ENCODE data around the gene SOBP. TPM values are rescaled to one million over a fixed set of nuclear protein-coding genes. Genes with fewer than 3 reads are reported as not detected.

Gene SOBP
- total and polyA plus RNA-seq, 2 donors (not counting 1 experiment from before 2014, with no cell fraction given), result 2.7 to 6.3 TPM

DNA sequence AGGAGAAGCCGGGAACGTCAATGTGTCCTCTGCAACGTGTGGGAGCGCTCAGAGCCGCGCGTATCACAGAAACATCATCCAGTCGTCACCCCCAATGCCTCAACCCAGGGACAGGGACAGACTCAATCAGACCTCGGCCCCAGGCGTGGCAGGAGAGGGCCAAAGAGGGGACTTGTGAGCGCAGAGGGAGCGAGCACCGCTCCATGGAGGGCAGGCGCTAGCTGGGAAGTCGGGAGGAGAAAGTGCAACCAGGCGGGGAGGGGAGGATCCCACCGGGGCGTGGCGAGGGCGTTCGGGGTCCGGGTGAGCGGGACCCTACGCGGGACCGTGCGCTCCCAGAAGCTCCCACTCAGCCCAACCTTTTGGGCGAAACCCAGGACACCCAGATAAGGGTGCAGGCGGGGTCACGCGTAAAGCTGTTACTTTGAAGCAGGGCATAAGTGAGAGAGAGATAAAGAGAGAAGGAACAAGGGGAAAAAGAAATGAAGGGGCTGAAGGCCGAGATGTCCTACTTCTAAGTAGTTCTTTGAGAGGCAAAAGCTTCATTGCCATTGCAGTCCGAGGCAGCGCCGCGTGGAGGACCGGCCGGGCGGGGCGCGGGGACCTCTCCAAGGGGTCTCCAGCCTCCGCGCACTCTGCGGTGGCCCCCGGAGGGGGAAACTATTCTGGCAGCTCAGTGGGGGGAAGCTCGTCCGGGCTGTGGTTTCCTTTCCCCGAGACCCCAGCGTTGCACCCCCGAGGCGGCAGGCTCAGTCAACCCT lies 862 bp upstream of the SOBP start:
- Histone ChIP-seq H2AFZ (ENCODE audit: low read length) (peak overlapping the region; percentile 96), H3K9ac (ENCODE audit: insufficient read depth, low read length) (peak overlapping the region; percentile 79), H3K27me3 (ENCODE audit: control insufficient read depth, insufficient read depth, low read length) (no peaks in the 10 kb centered on the region), H3K9me3 (ENCODE audit: control insufficient read depth, insufficient read depth, low read depth, low read length) (no peaks in the 10 kb centered on the region), H3K4me3 (replicated peaks in 1 of 4; ENCODE audit: control extremely low read depth in 1 of 4, insufficient read depth in 1 of 4, low read depth in 3 of 4, low read length in 4 of 4) (peak overlapping the region; percentile 62 to 84 (median 74)), H3K4me2 (ENCODE audit: extremely low read depth, insufficient read depth, low read length) (peak overlapping the region; percentile 95), H4K20me1 (ENCODE audit: control insufficient read depth, extremely low read depth, insufficient read depth, low read length) (no peaks in the 10 kb centered on the region), H3K79me2 (ENCODE audit: control insufficient read depth, insufficient read depth, low read length) (peaks cover 37% of the 10 kb centered on the region), H3K4me1 (ENCODE audit: control insufficient read depth, extremely low read depth, insufficient read depth, low read length) (peaks cover 9% of the 10 kb centered on the region), H3K36me3 (ENCODE audit: control insufficient read depth, insufficient read depth, low read length) (no peaks in the 10 kb centered on the region), H3K27ac (ENCODE audit: insufficient read depth, low read length) (peak overlapping the region; percentile 67)
- no peak for TF ChIP-seq EZH2 (IDR thresholded peaks at IDR 0.05; ENCODE audit: low read length, missing control alignments)
- TF ChIP-seq, protein P1, sequence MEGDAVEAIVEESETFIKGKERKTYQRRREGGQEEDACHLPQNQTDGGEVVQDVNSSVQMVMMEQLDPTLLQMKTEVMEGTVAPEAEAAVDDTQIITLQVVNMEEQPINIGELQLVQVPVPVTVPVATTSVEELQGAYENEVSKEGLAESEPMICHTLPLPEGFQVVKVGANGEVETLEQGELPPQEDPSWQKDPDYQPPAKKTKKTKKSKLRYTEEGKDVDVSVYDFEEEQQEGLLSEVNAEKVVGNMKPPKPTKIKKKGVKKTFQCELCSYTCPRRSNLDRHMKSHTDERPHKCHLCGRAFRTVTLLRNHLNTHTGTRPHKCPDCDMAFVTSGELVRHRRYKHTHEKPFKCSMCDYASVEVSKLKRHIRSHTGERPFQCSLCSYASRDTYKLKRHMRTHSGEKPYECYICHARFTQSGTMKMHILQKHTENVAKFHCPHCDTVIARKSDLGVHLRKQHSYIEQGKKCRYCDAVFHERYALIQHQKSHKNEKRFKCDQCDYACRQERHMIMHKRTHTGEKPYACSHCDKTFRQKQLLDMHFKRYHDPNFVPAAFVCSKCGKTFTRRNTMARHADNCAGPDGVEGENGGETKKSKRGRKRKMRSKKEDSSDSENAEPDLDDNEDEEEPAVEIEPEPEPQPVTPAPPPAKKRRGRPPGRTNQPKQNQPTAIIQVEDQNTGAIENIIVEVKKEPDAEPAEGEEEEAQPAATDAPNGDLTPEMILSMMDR (conservative IDR thresholded peaks at IDR 0.05 in 1 of 2, IDR thresholded peaks at IDR 0.05 in 1 of 2; ENCODE audit: low read depth in 1 of 2, low read length in 2 of 2), result no peak
- peak in 1 of 2 donors; percentile 37 for DNase-seq (ENCODE audit: low read depth in 2 of 2)

DNA sequence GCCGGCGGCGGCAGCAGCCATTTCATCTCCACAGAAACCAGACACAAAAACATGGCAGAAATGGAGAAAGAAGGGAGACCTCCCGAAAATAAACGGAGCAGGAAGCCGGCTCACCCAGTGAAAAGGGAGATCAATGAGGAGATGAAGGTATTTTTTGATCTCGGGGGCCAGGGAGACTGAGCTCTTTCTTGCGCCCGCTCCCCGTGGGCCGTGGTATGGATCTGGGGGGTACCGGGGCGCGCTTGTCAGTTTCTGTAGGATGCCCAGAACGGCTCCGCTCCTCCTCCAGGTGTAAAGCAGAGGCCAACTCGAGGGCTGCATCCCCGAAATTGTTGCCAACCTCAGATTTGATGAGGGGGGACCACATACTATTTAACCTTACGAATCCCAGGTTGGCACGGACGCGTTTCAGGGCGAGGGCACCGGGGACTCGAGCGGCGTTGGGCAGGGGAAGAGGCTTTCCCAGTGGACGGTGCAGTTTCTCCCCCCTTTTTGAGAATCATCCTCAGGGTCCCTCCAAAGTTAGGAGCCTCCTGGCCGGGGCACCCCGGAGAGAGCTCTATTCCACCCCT lies 735 bp downstream of the SOBP start:
- no peak for DNase-seq (ENCODE audit: low read depth in 2 of 2)
- Histone ChIP-seq H3K9ac (ENCODE audit: insufficient read depth, low read length) (peak overlapping the region; percentile 67), H3K27ac (ENCODE audit: insufficient read depth, low read length) (peak overlapping the region; percentile 84), H2AFZ (ENCODE audit: low read length) (peak overlapping the region; percentile 57), H3K4me3 (replicated peaks in 1 of 4; ENCODE audit: control extremely low read depth in 1 of 4, insufficient read depth in 1 of 4, low read depth in 3 of 4, low read length in 4 of 4) (peak overlapping the region; percentile 63 to 94 (median 86)), H3K4me1 (ENCODE audit: control insufficient read depth, extremely low read depth, insufficient read depth, low read length) (peaks cover 14% of the 10 kb centered on the region), H3K36me3 (ENCODE audit: control insufficient read depth, insufficient read depth, low read length) (no peaks in the 10 kb centered on the region), H3K9me3 (ENCODE audit: control insufficient read depth, insufficient read depth, low read depth, low read length) (no peaks in the 10 kb centered on the region), H4K20me1 (ENCODE audit: control insufficient read depth, extremely low read depth, insufficient read depth, low read length) (no peaks in the 10 kb centered on the region), H3K27me3 (ENCODE audit: control insufficient read depth, insufficient read depth, low read length) (no peaks in the 10 kb centered on the region), H3K79me2 (ENCODE audit: control insufficient read depth, insufficient read depth, low read length) (peaks cover 48% of the 10 kb centered on the region), H3K4me2 (ENCODE audit: extremely low read depth, insufficient read depth, low read length) (peak overlapping the region; percentile 46)
- no peak for TF ChIP-seq EZH2 (IDR thresholded peaks at IDR 0.05; ENCODE audit: low read length, missing control alignments)
- TF ChIP-seq, protein P1 (conservative IDR thresholded peaks at IDR 0.05 in 1 of 2, IDR thresholded peaks at IDR 0.05 in 1 of 2; ENCODE audit: low read depth in 1 of 2, low read length in 2 of 2), result no peak

DNA sequence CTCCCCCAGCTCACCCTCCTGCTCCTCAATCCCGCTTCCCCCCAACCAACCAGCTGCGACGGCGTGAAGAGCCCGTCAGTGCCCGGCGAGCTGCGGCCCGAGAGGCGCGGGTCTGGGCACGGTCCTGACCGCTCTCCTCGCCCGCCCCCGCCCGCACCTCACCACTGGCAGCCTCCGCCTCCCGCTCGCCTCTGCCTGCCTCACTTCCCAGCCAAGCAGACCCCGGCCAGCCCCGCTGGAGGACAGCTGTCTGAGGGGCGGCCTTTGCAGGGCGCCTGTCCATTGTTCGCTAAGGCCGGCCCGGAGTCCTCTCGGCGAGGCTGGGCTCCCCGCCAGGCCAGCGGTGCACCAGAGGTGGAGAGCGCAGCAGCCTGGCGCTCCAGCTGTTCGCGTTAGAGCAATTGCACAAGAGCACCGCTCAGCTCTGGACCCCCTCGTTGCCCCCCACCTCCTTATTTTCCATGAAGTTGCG lies 1.3 kb downstream of the SOBP start:
- peak in 1 of 2 donors; percentile 56 for DNase-seq (ENCODE audit: low read depth in 2 of 2)
- Histone ChIP-seq H3K27ac (ENCODE audit: insufficient read depth, low read length) (peak overlapping the region; percentile 84), H3K36me3 (ENCODE audit: control insufficient read depth, insufficient read depth, low read length) (no peaks in the 10 kb centered on the region), H3K4me1 (ENCODE audit: control insufficient read depth, extremely low read depth, insufficient read depth, low read length) (peaks cover 19% of the 10 kb centered on the region), H4K20me1 (ENCODE audit: control insufficient read depth, extremely low read depth, insufficient read depth, low read length) (no peaks in the 10 kb centered on the region), H3K79me2 (ENCODE audit: control insufficient read depth, insufficient read depth, low read length) (peaks cover 53% of the 10 kb centered on the region), H3K9ac (ENCODE audit: insufficient read depth, low read length) (peak overlapping the region; percentile 67), H3K4me3 (replicated peaks in 1 of 4; ENCODE audit: control extremely low read depth in 1 of 4, insufficient read depth in 1 of 4, low read depth in 3 of 4, low read length in 4 of 4) (peak overlapping the region; percentile 63 to 94 (median 86)), H3K4me2 (ENCODE audit: extremely low read depth, insufficient read depth, low read length) (peak overlapping the region; percentile 46), H3K9me3 (ENCODE audit: control insufficient read depth, insufficient read depth, low read depth, low read length) (no peaks in the 10 kb centered on the region), H3K27me3 (ENCODE audit: control insufficient read depth, insufficient read depth, low read length) (no peaks in the 10 kb centered on the region), H2AFZ (ENCODE audit: low read length) (no peak overlapping the region)
- TF ChIP-seq, protein P1 (conservative IDR thresholded peaks at IDR 0.05 in 1 of 2, IDR thresholded peaks at IDR 0.05 in 1 of 2; ENCODE audit: low read depth in 1 of 2, low read length in 2 of 2), result no peak
- TF ChIP-seq EZH2 (IDR thresholded peaks at IDR 0.05; ENCODE audit: low read length, missing control alignments), result no peak
